GM19351 (cell line): Measurements from ENCODE around the gene HIGD2B.
"Not testable (repeated sequence)": the region's sequence is repeated elsewhere in the genome, so short reads cannot be mapped to it uniquely, and the experiment has no call there.

ENCODE experiments used
- ATAC-seq: cut with Tn5 transposase; IDR thresholded peaks from one replicate; pipeline ENCODE4 v1.9.1; 2021; ENCODE audit warnings: mild to moderate bottlenecking, moderate library complexity; ENCODE audit not compliant: unreplicated experiment

Gene HIGD2B

DNA sequence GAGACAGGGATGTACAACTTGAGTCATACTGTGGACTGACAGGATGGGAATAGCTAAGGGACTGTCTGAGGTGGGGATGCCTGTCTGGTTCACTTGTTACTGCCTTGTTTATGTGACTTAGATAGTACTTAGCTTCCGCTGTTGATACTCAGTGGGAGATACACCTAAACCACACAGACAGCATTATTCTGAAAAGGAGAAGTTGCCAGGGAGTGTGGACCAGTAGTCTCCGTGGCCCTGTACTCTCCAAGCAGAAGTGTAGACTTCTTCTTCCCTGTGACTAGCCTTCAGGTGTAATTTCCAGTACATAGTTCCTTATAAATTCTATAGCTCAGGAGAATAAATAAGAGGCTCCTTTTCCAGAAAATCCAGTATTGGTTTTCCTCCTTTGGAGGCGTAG is 5.1 kb downstream of the HIGD2B start:
- ATAC-seq, result no peak

DNA sequence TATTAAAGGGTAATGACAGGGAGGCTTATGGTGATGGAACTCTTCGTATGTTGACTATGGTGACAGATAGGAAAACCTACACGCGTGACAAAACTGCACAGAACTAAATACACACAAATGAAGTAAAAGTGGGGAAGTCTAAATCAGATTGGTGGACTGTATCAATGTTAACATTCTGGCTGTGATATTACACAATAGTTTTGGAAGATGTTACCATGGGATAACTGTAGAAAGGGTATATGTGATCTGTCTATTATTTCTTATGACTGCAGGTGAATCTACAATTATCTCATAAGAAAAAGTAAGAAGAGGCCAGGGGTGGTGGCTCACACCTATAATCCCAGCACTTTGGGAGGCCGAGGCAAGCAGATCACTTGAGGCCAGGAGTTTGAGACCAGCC is 9.1 kb downstream of the HIGD2B start:
- no peak for ATAC-seq

DNA sequence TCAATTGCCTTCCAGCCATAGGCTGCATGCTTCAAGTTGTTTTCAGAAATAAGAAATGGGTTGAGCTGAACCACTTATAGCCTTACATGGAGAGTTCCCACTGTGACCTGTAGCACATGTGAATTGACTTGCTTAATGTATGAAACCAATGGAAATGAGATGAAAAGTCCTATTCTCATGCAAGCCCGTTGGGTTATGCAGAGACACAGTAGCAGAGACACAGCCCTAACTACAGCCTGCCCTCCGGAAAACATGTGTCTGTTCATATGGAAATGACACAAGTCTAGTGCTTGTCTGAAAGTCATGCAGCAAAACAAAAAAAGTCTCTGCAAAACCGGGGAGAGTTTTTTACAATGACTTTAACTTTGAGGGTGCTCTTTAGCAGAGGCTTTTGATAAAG is 14.5 kb downstream of the HIGD2B start:
- ATAC-seq, result no peak

DNA sequence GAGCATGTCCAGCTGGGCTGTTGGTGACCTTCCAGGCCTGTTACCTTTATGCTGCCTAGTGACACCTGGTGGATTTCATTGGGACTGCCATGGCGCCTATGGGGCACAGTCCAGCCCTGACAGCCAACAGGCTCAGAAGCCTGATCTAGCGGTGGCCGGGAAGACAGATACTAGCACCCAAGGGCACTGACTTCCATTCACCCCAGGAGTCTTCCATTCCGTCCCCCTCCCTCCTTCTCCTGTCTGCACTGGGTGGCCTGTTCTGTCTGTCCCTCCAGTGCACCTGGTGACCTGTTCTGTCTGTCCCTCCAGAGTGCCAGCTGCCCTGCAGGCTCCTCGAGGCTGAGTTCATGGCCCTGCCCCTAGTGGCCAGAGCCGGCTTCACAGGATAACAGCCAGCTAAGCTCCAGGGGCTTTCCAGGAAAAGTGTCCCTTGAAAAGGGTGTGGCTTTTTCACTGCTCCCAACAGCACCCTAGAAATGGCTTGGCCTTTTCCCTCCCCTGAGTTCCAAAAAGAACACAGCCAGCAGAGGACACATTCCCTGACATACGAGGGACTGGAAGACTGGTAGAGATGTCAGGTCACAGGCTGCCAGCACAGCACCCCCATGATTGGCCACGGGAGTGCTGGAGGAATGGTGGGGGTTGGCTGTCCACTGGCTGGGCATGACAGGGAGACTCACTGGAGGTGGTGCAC is 15.2 kb downstream of the HIGD2B start:
- ATAC-seq, result peak; percentile 85

DNA sequence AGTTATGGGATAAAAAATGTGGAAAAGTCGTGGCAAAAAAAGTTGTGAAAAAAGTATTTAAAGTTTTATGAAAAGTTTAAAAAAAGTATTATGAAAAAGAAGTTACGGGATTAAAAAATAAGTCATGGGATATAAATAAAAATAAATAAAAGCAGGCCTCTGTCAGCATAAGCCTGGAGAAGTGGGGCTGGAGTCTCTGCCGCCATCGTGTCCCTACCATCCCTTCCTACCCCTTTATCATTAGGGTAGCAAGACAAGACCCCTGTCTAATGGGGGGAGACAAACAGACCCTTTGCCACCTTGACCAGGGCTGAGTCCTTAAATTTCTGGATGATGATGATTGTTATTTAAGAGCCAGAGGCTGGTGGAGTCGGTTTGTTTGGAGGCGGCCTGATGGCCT is 16.2 kb downstream of the HIGD2B start:
- ATAC-seq, result not testable (repeated sequence)

DNA sequence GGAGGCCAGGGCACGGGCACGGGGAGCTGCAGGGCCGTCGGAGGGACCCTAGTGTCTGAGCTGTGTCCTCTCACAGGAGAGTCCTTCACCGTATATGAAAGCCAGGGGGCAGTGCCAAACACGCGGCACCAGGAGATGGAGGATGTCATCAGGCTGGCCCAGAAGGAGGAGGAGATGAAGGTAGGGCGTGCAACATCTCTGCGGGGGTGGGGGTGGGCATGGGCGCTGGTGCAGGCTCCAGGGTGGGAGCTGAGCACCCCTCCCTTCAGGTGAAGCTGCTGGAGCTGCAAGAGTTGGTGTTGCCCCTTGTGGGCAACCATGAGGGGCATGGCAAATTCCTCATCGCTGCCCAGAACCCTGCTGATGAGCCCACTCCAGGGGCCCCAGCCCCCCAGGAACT is 20.3 kb downstream of the HIGD2B start:
- not testable (repeated sequence) for ATAC-seq

DNA sequence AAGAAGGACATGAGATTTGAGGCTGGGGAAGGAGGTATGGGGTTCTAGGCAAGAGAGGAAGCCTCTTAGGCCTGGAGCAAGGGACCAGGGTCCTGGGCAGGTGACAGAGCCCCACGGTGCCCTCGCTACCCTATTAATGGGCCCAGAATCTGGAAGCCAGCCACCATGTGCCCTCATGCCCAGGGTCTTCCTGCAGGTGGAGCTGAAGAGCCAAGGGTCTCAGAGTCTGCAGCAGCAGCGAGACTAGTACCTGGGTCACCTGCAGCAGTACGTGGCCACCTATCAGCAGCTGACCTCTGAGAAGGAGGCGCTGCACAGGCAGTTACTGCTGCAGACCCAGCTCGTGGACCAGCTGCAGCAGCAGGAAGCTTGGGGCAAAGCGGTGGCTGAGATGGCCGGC is 22.1 kb downstream of the HIGD2B start:
- ATAC-seq, result not testable (repeated sequence)

DNA sequence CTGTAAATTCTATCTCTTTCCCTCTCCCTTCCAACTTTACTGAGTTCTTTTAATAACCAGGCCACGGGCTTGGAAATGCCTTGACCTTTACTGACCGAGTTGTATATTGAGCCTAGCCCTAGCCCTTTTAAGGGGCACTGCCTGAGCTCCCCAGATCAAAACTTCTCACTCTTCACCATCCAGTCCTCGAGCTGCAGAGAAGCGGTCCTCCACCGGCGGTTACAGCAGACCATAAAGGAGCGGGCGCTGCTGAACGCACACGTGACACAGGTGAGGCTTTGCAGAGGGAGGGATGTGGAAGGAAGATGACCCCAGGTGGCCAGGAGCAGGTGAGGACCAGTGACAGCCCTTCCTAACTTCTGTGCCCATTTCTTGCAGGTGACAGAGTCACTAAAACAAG is 24.9 kb downstream of the HIGD2B start:
- ATAC-seq, result not testable (repeated sequence)

DNA sequence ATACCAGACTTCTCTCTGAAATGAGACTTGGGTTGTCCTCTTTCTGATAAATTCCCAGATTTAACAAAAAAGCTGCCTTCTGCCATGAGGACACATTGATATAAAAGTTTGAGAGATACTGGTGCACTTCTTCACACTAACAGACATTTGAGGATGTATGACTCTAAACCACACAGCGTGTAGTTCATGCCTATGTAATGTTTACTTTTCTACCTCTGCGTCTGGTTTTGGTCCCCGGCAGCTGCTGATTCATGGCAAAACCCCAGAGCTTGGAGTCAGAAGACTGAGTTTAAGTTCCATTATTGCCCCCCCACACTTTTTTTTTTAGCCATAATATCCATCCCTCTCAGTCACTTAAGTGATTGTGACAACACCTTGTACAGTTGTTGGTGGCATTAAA is 30.0 kb downstream of the HIGD2B start:
- not testable (repeated sequence) for ATAC-seq

DNA sequence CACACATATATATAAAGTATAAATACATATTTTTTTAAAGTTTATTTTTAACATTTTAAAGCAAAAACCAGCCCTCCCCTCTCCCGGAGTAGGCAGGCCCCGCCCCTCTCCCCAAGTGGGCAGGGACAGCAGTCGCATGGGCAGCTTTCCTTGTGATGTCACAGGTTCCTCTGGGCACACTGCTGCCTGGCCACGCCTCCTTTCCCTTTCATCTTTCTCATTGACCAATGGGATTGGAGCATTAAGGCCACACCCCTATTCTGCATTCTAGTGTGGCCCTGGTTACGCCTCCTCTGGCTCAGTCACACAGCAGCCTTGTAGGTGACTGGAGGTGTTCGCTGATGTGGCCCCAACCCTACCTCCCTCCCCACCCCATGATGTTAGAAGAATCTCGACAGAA is 31.6 kb downstream of the HIGD2B start, which contains the start of gene GOLGA6B:
Gene GOLGA6B (plus strand): TSS at position 301 of the 400 bp plus-strand sequence. CDS start 41 bp downstream, at position 342.
- ATAC-seq, result not testable (repeated sequence)

DNA sequence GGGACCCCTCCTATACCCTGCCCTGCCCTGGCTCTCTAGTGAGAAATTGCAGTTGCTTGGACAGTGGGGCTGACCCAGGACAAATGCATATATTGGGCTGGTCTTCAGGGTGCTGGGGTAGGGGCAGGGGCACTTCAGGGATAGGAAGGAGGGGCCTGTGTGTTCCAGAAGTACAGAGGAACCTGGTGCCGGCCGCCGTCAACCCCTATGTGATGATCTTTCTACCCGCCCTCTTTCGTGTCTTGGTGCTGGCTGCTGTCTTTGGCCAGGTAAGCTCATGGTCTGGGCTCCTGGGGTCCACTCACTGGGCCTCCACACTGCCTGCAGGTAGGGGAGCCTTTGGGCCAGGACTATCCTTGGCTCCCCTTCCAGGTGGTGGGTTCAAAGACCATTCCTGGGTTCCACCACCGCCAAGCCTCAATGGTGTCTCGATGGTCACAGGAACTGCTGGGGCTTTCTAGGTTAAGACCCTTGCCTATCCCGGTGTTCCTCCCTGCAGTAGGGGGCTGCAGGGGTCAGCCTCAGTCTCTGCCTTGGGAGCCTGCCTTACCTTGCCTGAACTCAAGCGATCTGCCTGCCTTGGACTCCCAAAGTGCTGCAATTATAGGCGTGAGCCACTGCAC is 37.2 kb downstream of the HIGD2B start:
- ATAC-seq, result not testable (repeated sequence)

DNA sequence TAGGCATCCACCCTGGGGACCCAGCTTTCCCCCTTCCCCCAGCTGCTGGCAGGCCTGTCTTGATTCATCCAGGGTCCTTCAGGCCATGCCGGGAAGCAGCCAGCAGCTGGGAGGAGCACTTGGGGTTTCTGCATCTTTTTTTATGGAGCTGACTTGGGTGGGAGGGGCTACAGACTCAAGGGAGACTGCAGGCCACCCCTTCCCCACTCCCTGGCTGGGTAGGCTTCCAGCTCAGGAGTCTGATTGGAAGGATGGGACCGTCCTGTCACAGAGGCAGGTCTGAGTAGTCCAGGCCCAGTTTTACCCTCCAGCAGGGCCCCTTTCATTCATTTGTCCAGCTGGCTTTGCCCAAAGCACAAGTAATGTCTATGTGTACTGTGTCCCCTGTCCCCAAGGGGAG is 43.7 kb downstream of the HIGD2B start:
- ATAC-seq, result not testable (repeated sequence)

DNA sequence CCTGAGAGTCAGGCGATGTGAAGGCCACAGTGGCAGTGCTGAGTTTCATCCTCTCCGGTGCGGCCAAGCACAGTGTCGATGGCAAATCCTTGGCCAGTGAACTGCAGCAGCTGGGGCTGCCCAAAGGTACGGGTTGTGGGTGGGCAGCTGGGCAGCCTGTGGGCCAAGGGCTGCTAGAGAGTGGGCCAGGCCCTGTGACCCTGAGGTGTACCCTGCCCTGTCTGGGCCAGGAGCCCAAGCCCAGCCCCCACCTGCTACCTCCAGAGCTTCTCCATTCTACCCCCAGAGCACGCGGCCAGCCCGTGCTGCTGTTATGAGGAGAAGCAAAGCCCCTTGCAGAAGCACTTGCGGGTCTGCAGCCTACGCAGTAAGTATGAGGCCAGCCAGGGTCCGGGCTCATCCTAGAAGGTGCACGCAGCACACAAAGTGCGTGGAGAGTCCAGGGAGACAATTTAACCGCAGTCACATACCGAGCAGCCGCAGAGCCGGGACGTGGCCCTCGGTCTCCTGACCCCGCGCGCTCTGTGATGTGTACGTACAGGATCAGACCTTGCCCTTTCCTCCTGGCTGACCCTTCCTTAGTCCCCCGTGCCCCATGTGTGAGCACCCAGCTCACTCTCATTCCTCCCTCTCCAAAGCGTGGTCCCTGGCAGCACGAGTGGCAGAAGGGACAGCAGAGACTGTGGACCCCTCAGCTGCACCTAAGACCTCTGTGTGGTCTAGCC is 46.1 kb downstream of the HIGD2B start:
- ATAC-seq, result not testable (repeated sequence)

DNA sequence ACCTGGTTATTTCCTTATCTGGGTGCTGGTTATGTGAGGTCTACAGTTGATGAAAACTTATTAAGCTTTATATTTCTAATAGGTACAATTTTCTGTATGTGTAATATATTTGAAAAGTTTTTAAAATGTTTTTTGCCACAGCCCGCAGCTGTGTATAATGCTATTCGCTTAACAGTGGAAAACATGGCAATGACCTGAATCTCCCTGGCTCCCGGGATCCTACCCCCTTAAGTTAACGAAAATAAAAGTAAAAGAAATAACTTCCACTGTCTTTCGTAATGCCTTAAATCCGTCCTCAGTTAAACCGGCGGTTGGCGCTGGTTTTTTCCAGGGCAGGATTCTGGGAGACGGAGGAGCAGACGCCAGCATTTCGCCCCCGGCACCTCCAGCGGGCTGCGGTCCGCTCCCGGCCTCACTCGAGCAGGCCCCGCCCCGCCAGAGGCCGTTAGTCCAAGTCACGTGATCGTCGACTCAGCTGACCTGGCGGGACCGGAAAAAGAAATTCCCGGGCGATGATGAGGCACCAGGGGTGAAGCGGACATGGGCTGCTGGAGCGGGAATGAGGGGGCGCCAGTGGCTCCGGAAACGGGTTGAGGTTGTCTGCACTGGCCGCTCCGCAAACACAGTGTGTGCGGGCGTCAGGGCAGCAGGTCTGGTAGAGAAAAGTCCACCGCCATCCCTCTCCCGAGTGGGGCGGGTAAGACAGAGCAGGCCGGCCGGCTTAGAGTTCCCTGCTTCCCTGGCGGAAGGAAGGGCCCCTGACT is 49.3 kb downstream of the HIGD2B start:
- ATAC-seq, result not testable (repeated sequence)

DNA sequence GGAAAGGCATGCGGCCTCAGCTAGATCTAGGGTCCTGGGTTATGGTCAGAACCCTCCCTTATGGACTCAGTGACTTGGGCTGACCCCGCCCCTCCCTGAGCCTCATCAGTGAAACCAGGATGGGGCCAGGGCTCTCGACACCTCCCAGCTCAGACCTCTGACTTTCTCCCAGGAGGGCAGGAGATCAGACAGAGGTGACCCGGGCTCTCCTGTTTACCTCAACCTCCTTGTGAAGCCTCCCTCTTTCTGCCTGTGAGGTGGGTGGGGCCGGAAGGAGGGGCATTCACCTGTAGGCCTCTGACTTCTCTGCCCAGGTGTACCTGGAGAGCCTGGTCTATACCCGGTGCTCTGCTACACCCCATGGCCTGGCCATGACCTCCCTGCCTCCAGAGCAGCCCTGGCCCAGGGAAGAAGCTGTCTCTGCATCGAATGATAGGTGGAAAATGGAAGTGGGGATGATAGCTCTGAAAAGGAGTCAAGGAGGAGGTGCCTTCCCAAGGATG is 56.9 kb downstream of the HIGD2B start:
- ATAC-seq, result not testable (repeated sequence)

DNA sequence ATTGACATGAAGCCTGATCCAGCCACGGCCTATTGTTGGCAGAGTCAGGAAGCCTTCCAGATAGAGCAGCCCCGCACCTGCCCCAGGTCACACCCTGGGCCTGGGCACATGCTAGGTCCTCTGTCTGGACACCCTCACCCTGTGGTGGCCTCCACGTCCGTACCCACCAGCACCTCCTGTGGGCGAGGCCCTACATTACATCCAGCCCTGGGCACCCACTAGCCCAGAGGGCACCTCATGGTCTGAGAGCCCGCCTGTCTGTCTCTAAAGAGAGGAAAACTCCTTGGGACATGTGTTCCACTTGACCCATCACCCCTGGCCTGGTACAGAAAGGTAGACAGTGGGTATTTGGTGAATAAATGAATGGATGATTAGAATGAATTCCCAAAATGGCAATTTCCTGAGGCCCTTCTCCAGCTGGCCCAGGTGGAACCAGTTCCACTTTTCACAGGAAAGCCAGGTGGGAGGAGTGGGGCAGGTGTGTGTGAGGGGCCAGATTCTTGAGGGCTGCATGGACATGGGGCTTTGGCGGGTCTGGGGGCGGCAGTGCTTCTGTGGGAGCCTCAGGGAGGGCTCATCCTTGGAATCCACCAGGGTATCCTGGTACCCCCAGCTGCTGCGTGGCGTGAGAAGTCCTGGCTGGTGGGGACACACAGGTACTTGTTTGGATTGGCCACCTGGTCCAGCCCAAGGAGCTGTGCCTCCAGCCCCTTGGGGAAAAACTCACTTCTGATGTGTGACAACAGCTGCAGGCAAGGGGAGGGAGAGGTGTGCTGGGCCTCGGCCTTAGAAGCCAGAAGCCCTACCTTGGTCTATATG is 57.5 kb downstream of the HIGD2B start:
- ATAC-seq, result not testable (repeated sequence)

DNA sequence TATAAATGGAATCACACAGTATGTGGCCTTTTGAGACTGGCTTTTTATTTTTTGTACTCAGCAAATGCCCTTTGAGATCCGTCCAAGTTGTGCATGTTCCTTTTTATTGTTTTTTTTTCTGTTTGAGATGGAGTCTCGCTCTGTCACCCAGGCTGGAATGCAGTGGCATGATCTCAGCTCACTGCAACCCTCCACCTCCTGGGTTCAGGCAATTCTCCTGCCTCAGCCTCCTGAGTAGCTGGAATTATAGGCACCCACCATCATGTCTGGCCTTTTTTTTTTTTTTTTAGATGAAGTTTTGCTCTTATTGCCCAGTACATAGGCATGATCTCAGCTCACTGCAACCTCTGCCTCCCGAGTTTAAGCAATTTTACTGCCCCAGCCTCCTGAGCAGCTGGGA is 59.8 kb downstream of the HIGD2B start:
- not testable (repeated sequence) for ATAC-seq
